B cell (primary cell): Measurements from ENCODE around the gene KRTAP10-2. TPM values are rescaled to one million over a fixed set of nuclear protein-coding genes. Genes with fewer than 3 reads are reported as not detected.

Experiments
- ATAC-seq: fragments of 200-7000 bp; cut with Tn5 transposase; one replicate; pipeline ENCODE4 v1.10.0; 2021; ENCODE audit warnings: low read depth, mild to moderate bottlenecking, moderate number of reproducible peaks, moderate library complexity
- CTCF ChIA-PET: fragments of 350-600 bp; sonication (Branson Sonifier 250); formaldehyde crosslinking; loops from one replicate; lab custom pipeline; 2021; ENCODE audit warnings: antibody characterized with exemption, inconsistent platforms; lab: Charles Lee
- POLR2A ChIA-PET: fragments of 350-600 bp; sonication (Branson Sonifier 250); formaldehyde crosslinking; loops from one replicate; lab custom pipeline; 2021; ENCODE audit warnings: antibody characterized with exemption; lab: Charles Lee
- DNase-seq: peaks from one replicate; pipeline ENCODE4 v3.0.0; 2013
- H2AFZ ChIP-seq: 2 replicates; pipeline ENCODE4 v1.6.1; 2012; ENCODE audit warnings: mild to moderate bottlenecking, low read depth, low read length; ENCODE audit not compliant: insufficient read depth, poor library complexity, severe bottlenecking
- H3K27ac ChIP-seq, 2 donors: 1 replicate in 1 of 2; 2 replicates in 1 of 2; pipeline ENCODE4 v1.5.1; 2012 to 2013; ENCODE audit warnings: low read length in 2 of 2, mild to moderate bottlenecking in 2 of 2, moderate library complexity in 1 of 2
- H3K27me3 ChIP-seq, 4 experiments: fragments of 200-600 bp in 1 of 4; sonication (generic) in 1 of 4; replicated peaks in 1 of 4; 1 replicate in 2 of 4; 2 replicates in 2 of 4; pipeline versions ENCODE4 v1.6.1 to v1.7.0; 2013 to 2016; ENCODE audit warnings: low read length in 3 of 4, mild to moderate bottlenecking in 2 of 4, mixed read lengths in 1 of 4, moderate library complexity in 1 of 4; ENCODE audit not compliant: insufficient read depth in 4 of 4, control insufficient read depth in 3 of 4; ENCODE audit errors: control extremely low read depth in 1 of 4
- H3K36me3 ChIP-seq, 2 experiments: replicated peaks in 1 of 2; 1 replicate in 1 of 2; 2 replicates in 1 of 2; pipeline versions ENCODE4 v1.6.1 to v1.7.1; 2013; ENCODE audit warnings: low read length in 1 of 2; ENCODE audit not compliant: insufficient read depth in 2 of 2, control insufficient read depth in 1 of 2; ENCODE audit errors: control extremely low read depth in 1 of 2, extremely low read depth in 1 of 2
- H3K4me1 ChIP-seq, 2 donors: fragments of 200-600 bp in 1 of 2; sonication (generic) in 1 of 2; 1 replicate in 1 of 2; 2 replicates in 1 of 2; pipeline versions ENCODE4 v1.5.1 to v1.6.1; 2013 to 2017; ENCODE audit warnings: low read length in 2 of 2; ENCODE audit not compliant: control insufficient read depth in 2 of 2, insufficient read depth in 2 of 2
- H3K4me2 ChIP-seq: replicated peaks from 2 replicates; pipeline ENCODE3; 2012; ENCODE audit warnings: mild to moderate bottlenecking, low read depth, low read length; ENCODE audit not compliant: poor library complexity, severe bottlenecking
- H3K4me3 ChIP-seq, 5 experiments: fragments of 200-600 bp in 1 of 5; sonication (generic) in 1 of 5; 1 replicate in 3 of 5; 2 replicates in 2 of 5; pipeline versions ENCODE4 v1.5.1 to v1.7.0; 2011 to 2016; ENCODE audit warnings: low read length in 4 of 5, mild to moderate bottlenecking in 4 of 5, low read depth in 2 of 5, control low read depth in 1 of 5, moderate library complexity in 1 of 5; ENCODE audit not compliant: insufficient read depth in 1 of 5; ENCODE audit errors: control extremely low read depth in 1 of 5, extremely low read depth in 1 of 5
- H3K79me2 ChIP-seq: fragments of 200-600 bp; sonication (generic); one replicate; pipeline ENCODE4 v1.6.0; 2016; ENCODE audit warnings: low read length; ENCODE audit not compliant: control insufficient read depth, insufficient read depth
- H3K9ac ChIP-seq: fragments of 200-600 bp; sonication (generic); 2 replicates; pipeline ENCODE4 v1.6.1; 2017; ENCODE audit warnings: mild to moderate bottlenecking, low read length, moderate library complexity
- H3K9me3 ChIP-seq, 3 donors: one replicate each; pipeline versions ENCODE4 v1.6.1 to v1.7.1; 2013; ENCODE audit warnings: low read length in 2 of 3; ENCODE audit not compliant: control insufficient read depth in 2 of 3, insufficient read depth in 1 of 3; ENCODE audit errors: control extremely low read depth in 1 of 3
- H4K20me1 ChIP-seq: 2 replicates; pipeline ENCODE4 v1.6.0; 2012; ENCODE audit warnings: mild to moderate bottlenecking, low read length; ENCODE audit not compliant: insufficient read depth, control insufficient read depth, poor library complexity, severe bottlenecking
- H3K27ac Mint-ChIP-seq: one replicate; pipeline ENCODE4 v1.8.0; 2021; ENCODE audit warnings: mixed read lengths
- H3K27me3 Mint-ChIP-seq: one replicate; pipeline ENCODE4 v1.8.0; 2021; ENCODE audit warnings: mixed read lengths
- H3K4me1 Mint-ChIP-seq: one replicate; pipeline ENCODE4 v1.8.0; 2021; ENCODE audit warnings: mixed read lengths
- H3K4me3 Mint-ChIP-seq: one replicate; pipeline ENCODE4 v1.8.0; 2021; ENCODE audit warnings: mixed read lengths
- H3K9me3 Mint-ChIP-seq: one replicate; pipeline ENCODE4 v1.8.0; 2022; ENCODE audit warnings: mixed read lengths; ENCODE audit not compliant: insufficient read depth
- CTCF ChIP-seq: fragments of 200-600 bp; IDR thresholded peaks from one replicate; pipeline ENCODE4 v1.8.0; 2022; ENCODE audit warnings: antibody characterized with exemption, mild to moderate bottlenecking
- EZH2 ChIP-seq: IDR thresholded peaks from 2 replicates; pipeline ENCODE4 v1.6.1; 2012; ENCODE audit warnings: borderline replicate concordance, low read depth, mild to moderate bottlenecking, moderate library complexity, low read length; ENCODE audit not compliant: insufficient read depth, poor library complexity, severe bottlenecking
- WGBS: methylation state at CpG from one replicate; pipeline ENCODE4 v1.1.5; 2013; ENCODE audit warnings: missing lambda C conversion rate; ENCODE audit not compliant: insufficient coverage; 5-methylcytosine and 5-hydroxymethylcytosine counted together
- intact Hi-C: fragments of 100-400 bp; cut with micrococcal nuclease; formaldehyde crosslinking; loops from one replicate; pipeline ENCODE4 v1.10.0; 2022
- polyA plus RNA-seq: library from polyadenylated mRNA; depleted of rRNA; stranded (reverse); fragments of >200 nt; gene quantifications from 2 replicates; pipeline ENCODE4 v1.2.3, GENCODE V29; 2012
- total RNA-seq, 2 donors: library from RNA; stranded (reverse); fragments of 120-200 nt in 1 of 2; gene quantifications; 1 replicate in 1 of 2; 2 replicates in 1 of 2; pipeline versions ENCODE4 v1.2.3 to v1.2.4, GENCODE V29; 2013 to 2022

KRTAP10-2 gene
- total and polyA plus RNA-seq, 2 donors (not counting 1 experiment from before 2014, with no cell fraction given): not detected

GRCh38 chr21:44549525-44550211 is 1.6 kb downstream of the KRTAP10-2 start:
- H3K27me3 Mint-ChIP-seq: peaks cover 54% of the 10 kb centered on the region

More at GRCh38 chr21:44549525-44550211, 1.6 kb downstream of the KRTAP10-2 start:
- H3K36me3 ChIP-seq: no peaks in the 10 kb centered on the region
- TF ChIP-seq CTCF (no peak), EZH2 (no peak)
- no peak overlapping the region for H2AFZ ChIP-seq
- H3K9me3 ChIP-seq: peaks cover 0 to 25% (median 9%) of the 10 kb centered on the region in 3 donors
- ChIA-PET POLR2A (no interaction called here), CTCF (no interaction called here)
- H3K27ac Mint-ChIP-seq: no peak overlapping the region
- H4K20me1 ChIP-seq: no peaks in the 10 kb centered on the region
- H3K27ac ChIP-seq: no peak overlapping the region
- peaks cover 0 to 14% (median 1%) of the 10 kb centered on the region in 4 experiments for H3K27me3 ChIP-seq
- H3K4me3 ChIP-seq: no peak overlapping the region
- intact Hi-C loops: no loop called here
- no peak overlapping the region for H3K9ac ChIP-seq
- no peaks in the 10 kb centered on the region for H3K79me2 ChIP-seq
- DNase-seq (no peak), ATAC-seq (no peak)
- H3K4me1 ChIP-seq: peaks cover 5 to 7% of the 10 kb centered on the region in 2 donors
- no peak overlapping the region for H3K4me2 ChIP-seq
- H3K9me3 Mint-ChIP-seq: peaks cover 6% of the 10 kb centered on the region
- peaks cover 8% of the 10 kb centered on the region for H3K4me1 Mint-ChIP-seq
- H3K4me3 Mint-ChIP-seq: no peak overlapping the region
- 81% methylated on average over 25 of the region's 25 CpGs for WGBS
